Measurements from ENCODE around the gene ZBTB44.

The ZBTB44 gene

GRCh38 chr11:130181295-130182272 is 133.1 kb downstream of the ZBTB44 start:
- TF ChIP-seq ZNF274 (IDR thresholded peaks at IDR 0.05; ENCODE audit: low read depth, low read length), result no peak
- no peak overlapping the region for H3K4me3 ChIP-seq (ENCODE audit: low read length)

GRCh38 chr11:130180896-130181294 is 133.8 kb downstream of the ZBTB44 start:
- no peak for TF ChIP-seq ZNF274 (IDR thresholded peaks at IDR 0.05; ENCODE audit: low read depth, low read length)
- no peak overlapping the region for H3K4me3 ChIP-seq (ENCODE audit: low read length)

GRCh38 chr11:130180491-130180890 is 134.2 kb downstream of the ZBTB44 start:
- no peak overlapping the region for H3K4me3 ChIP-seq (ENCODE audit: low read length)
- TF ChIP-seq ZNF274 (IDR thresholded peaks at IDR 0.05; ENCODE audit: low read depth, low read length), result no peak

- H3K4me3 ChIP-seq (ENCODE audit: low read length), result no peak overlapping the region
Measured at GRCh38 chr11:130179396-130180306, 135.1 kb downstream of the ZBTB44 start.

GRCh38 chr11:130178441-130179339 is 136.0 kb downstream of the ZBTB44 start:
- no peak overlapping the region for H3K4me3 ChIP-seq (ENCODE audit: low read length)
- no peak for TF ChIP-seq ZNF274 (IDR thresholded peaks at IDR 0.05; ENCODE audit: low read depth, low read length)

More at GRCh38 chr11:130179396-130180306, 135.1 kb downstream of the ZBTB44 start:
- no peak for TF ChIP-seq ZNF274 (IDR thresholded peaks at IDR 0.05; ENCODE audit: low read depth, low read length)

- TF ChIP-seq ZNF274 (IDR thresholded peaks at IDR 0.05; ENCODE audit: low read depth, low read length), result no peak
- H3K4me3 ChIP-seq (ENCODE audit: low read length), result no peak overlapping the region
Measured at GRCh38 chr11:130177782-130178181, 136.9 kb downstream of the ZBTB44 start.

All from GM08714 (cell line).